ENCODE data around the gene RUVBL2.

GRCh38 chr19:49059053-49059452, 65.4 kb downstream of the RUVBL2 start:
- no peak for TF ChIP-seq CTCF (tag by site-specific recombination; IDR thresholded peaks at IDR 0.05)
- no peak for TF ChIP-seq MYNN (tag by site-specific recombination; IDR thresholded peaks at IDR 0.05; ENCODE audit: borderline replicate concordance)
- TF ChIP-seq HOXC10 (CRISPR knock-in tag; IDR thresholded peaks at IDR 0.05): no peak
- no peak for TF ChIP-seq HOXA7 (CRISPR knock-in tag; IDR thresholded peaks at IDR 0.05; ENCODE audit: borderline replicate concordance)
- no peak for TF ChIP-seq ZBTB21 (tag by site-specific recombination; IDR thresholded peaks at IDR 0.05)
- no peak for TF ChIP-seq YY1 (tag by site-specific recombination; IDR thresholded peaks at IDR 0.05)
